Activated CD4-positive, alpha-beta memory T cell treated with anti-CD3 and anti-CD28 coated beads, Interleukin-2, amount 10 ng/mL, durations not matched to agents 7 days and 5 days (primary cell): ENCODE measurements around the gene ZNF821. TPM values are rescaled to one million over a fixed set of nuclear protein-coding genes. Genes with fewer than 3 reads are reported as not detected.

Experiments
- CTCF ChIA-PET: fragments of 350-600 bp; sonication (Branson Sonifier 250); formaldehyde crosslinking; loops from one replicate; lab custom pipeline; 2021; ENCODE audit warnings: antibody characterized with exemption, inconsistent platforms; lab: Charles Lee
- POLR2A ChIA-PET: fragments of 350-600 bp; sonication (Branson Sonifier 250); formaldehyde crosslinking; loops from one replicate; lab custom pipeline; 2021; ENCODE audit warnings: antibody characterized with exemption; lab: Charles Lee
- DNase-seq: peaks from one replicate; pipeline ENCODE4 v3.0.0-alpha.2; 2020
- H3K27ac Mint-ChIP-seq: one replicate; pipeline ENCODE4 v1.8.0; 2021; ENCODE audit warnings: mild to moderate bottlenecking, mixed read lengths
- H3K27me3 Mint-ChIP-seq: one replicate; pipeline ENCODE4 v1.8.0; 2021; ENCODE audit warnings: mixed read lengths
- H3K36me3 Mint-ChIP-seq: one replicate; pipeline ENCODE4 v1.8.0; 2021; ENCODE audit warnings: low read depth, mixed read lengths
- H3K4me1 Mint-ChIP-seq: one replicate; pipeline ENCODE4 v1.8.0; 2021; ENCODE audit warnings: mixed read lengths
- H3K4me3 Mint-ChIP-seq: one replicate; pipeline ENCODE4 v1.8.0; 2021; ENCODE audit warnings: mild to moderate bottlenecking, mixed read lengths
- H3K9me3 Mint-ChIP-seq: one replicate; pipeline ENCODE4 v1.8.0; 2021; ENCODE audit warnings: mixed read lengths
- total RNA-seq, 2 experiments: library from RNA; stranded (reverse); gene quantifications; one replicate each; pipeline ENCODE4 v1.2.3, GENCODE V29; 2021

ZNF821 gene
- total RNA-seq, 2 experiments from 2014 or later = 11.4 to 11.9 TPM

- Mint-ChIP-seq H3K27ac (peak overlapping the region; percentile 97), H3K36me3 (peaks cover 14% of the 10 kb centered on the region), H3K4me1 (peaks cover 33% of the 10 kb centered on the region), H3K4me3 (peak overlapping the region; percentile 99), H3K27me3 (no peaks in the 10 kb centered on the region), H3K9me3 (no peaks in the 10 kb centered on the region)
- ChIA-PET POLR2A (interaction anchor here (0.8 to 7.0 kb wide), 19 partner anchors 13 to 198 kb away, joined by 3 to 111 read pairs (median 4); partner anchors contain the start of genes AP1G1, DHX38, PKD1L3 and TXNL4B), CTCF (interaction anchor here (1.0 to 7.6 kb wide), 5 partner anchors 12 to 331 kb away, joined by 3 to 97 read pairs (median 4); partner anchors contain the start of genes AP1G1 and ZNF821)
- DNase-seq = no peak
Measured at GRCh38 chr16:71895679-71896365, 11.8 kb upstream of the ZNF821 start.

- peak within 1 kb of the TSS; percentile 99 for H3K4me3 Mint-ChIP-seq
- H3K27me3 Mint-ChIP-seq = no peaks in the 10 kb centered on the region
- CTCF ChIA-PET = interaction anchor here (1.0 to 7.6 kb wide), 6 partner anchors 12 to 330 kb away, joined by 3 to 97 read pairs (median 4); partner anchors contain the start of genes AP1G1 and ZNF821
- peak within 1 kb of the TSS; percentile 97 for H3K27ac Mint-ChIP-seq
- peaks cover 11% of the 10 kb centered on the region for H3K36me3 Mint-ChIP-seq
- DNase-seq = peak; percentile 98
- POLR2A ChIA-PET = interaction anchor here (1.0 to 7.0 kb wide), 15 partner anchors 12 to 198 kb away, joined by 3 to 111 read pairs (median 4); partner anchors contain the start of genes AP1G1, DHX38, TXNL4B and ZNF821
- no peaks in the 10 kb centered on the region for H3K9me3 Mint-ChIP-seq
- peaks cover 29% of the 10 kb centered on the region for H3K4me1 Mint-ChIP-seq
Measured at GRCh38 chr16:71894921-71895678, 11.1 kb upstream of the ZNF821 start, which contains the start of gene IST1. Gene IST1 (plus strand): TSS chr16:71895531. CDS start chr16:71915641, 20,110 bp downstream.

- Mint-ChIP-seq H3K36me3 (peaks cover 11% of the 10 kb centered on the region), H3K27ac (peak overlapping the region; percentile 97), H3K4me3 (peak overlapping the region; percentile 99), H3K27me3 (no peaks in the 10 kb centered on the region), H3K4me1 (peaks cover 26% of the 10 kb centered on the region), H3K9me3 (no peaks in the 10 kb centered on the region)
- CTCF ChIA-PET = interaction anchor here (0.8 to 7.6 kb wide), 11 partner anchors 9 to 329 kb away, joined by 3 to 97 read pairs (median 3); partner anchors contain the start of genes AP1G1 and ZNF821
- POLR2A ChIA-PET = interaction anchor here (0.6 to 7.0 kb wide), 12 partner anchors 11 to 329 kb away, joined by 3 to 111 read pairs (median 4); partner anchors contain the start of genes AP1G1 and ZNF821
- DNase-seq = peak; percentile 44
Measured at GRCh38 chr16:71894229-71894920, 10.4 kb upstream of the ZNF821 start.

- CTCF ChIA-PET = interaction anchor here (0.8 to 7.6 kb wide), 10 partner anchors 9 to 329 kb away, joined by 3 to 97 read pairs (median 3); partner anchors contain the start of genes AP1G1 and ZNF821
- Mint-ChIP-seq H3K36me3 (peaks cover 11% of the 10 kb centered on the region), H3K4me1 (peaks cover 22% of the 10 kb centered on the region), H3K9me3 (no peaks in the 10 kb centered on the region), H3K4me3 (peak overlapping the region; percentile 99), H3K27me3 (no peaks in the 10 kb centered on the region), H3K27ac (peak overlapping the region; percentile 97)
- POLR2A ChIA-PET = interaction anchor here (0.6 to 7.0 kb wide), 5 partner anchors 11 to 328 kb away, joined by 3 to 111 read pairs (median 4); partner anchors contain the start of genes AP1G1 and ZNF821
- no peak for DNase-seq
Measured at GRCh38 chr16:71893888-71894228, 9.9 kb upstream of the ZNF821 start.

GRCh38 chr16:71889147-71889546, 5.2 kb upstream of the ZNF821 start:
- ChIA-PET CTCF (interaction anchor here (0.9 kb wide), 1 partner anchor 14 kb away, joined by 5 read pairs; no protein-coding TSS in a partner anchor), POLR2A (interaction anchor here (0.6 to 1.0 kb wide), 2 partner anchors 22 to 81 kb away, joined by 3 to 4 read pairs; partner anchors contain the start of gene AP1G1)
- Mint-ChIP-seq H3K27ac (no peak overlapping the region), H3K4me3 (no peak overlapping the region), H3K9me3 (no peaks in the 10 kb centered on the region), H3K4me1 (peaks cover 19% of the 10 kb centered on the region), H3K27me3 (peaks cover 5% of the 10 kb centered on the region), H3K36me3 (peaks cover 7% of the 10 kb centered on the region)
- DNase-seq = no peak

DNA sequence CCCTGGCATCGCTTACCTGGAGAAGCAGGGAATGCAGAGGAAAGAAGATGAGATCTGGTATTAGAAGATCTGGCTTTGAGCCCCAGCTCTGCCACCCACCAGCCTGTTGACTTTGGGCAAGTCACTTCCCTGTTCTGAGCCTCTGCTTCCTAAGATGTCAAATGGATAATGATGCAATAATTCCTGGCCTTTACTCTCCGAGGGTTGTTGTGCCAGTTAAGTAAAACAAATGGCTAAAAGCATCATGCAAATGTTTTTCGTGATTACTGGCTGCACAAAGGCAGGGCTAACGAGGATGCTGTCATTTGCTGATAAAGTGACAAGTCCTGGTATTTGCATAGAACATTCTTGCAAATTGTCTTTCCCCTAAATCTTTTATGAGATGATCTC, 1.3 kb upstream of the ZNF821 start:
- Mint-ChIP-seq H3K4me1 (peaks cover 40% of the 10 kb centered on the region), H3K9me3 (no peaks in the 10 kb centered on the region), H3K4me3 (peak overlapping the region; percentile 95), H3K27ac (peak overlapping the region; percentile 44), H3K27me3 (peaks cover 5% of the 10 kb centered on the region), H3K36me3 (peaks cover 13% of the 10 kb centered on the region)
- ChIA-PET CTCF (interaction anchor here (1.4 to 6.2 kb wide), 2 partner anchors 9 to 19 kb away, joined by 4 to 97 read pairs; partner anchors contain the start of gene IST1), POLR2A (interaction anchor here (8.4 kb wide), 1 partner anchor 10 kb away, joined by 111 read pairs; the partner anchor contains the start of gene IST1)
- DNase-seq = no peak

DNA sequence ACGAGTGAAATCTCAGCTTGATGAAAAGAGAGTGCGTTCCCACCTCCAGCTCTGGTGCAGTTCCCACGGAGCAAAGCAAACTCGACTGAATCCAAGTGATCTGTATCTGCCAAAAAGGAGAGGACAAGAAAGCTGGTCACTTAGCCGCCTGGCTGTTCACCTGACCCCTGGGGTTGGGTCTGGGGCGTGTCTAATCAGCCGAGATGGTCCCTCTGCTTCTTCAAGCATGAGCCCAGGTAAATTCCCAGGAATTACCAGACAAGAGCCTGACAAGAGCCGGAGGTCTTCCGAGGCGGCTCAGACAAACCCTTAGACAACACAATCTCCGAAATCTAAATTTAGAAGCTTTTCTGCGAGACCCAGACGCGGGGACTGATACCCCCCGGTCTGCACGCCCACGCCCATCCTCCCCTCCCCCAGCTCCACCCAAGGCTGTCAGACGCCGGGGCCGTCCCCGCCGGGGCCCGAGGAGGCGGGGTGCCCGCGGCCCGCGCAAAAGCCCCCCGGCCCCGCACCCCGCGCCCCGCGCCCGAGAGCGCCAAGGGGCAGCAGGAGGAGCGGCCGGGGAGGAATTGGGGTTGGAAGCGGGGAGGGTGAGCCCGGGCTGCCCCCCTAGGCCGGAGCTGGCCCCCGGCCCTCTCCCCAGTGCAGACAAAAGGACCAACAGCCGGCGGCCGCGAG, 674 bp downstream of the ZNF821 start:
- peaks cover 5% of the 10 kb centered on the region for H3K27me3 Mint-ChIP-seq
- ChIA-PET CTCF (interaction anchor here (0.7 to 6.2 kb wide), 26 partner anchors 10 to 318 kb away, joined by 3 to 97 read pairs (median 5); partner anchors contain the start of genes AP1G1 and IST1), POLR2A (interaction anchor here (0.7 to 8.4 kb wide), 21 partner anchors 9 to 1359 kb away, joined by 3 to 111 read pairs (median 6); partner anchors contain the start of genes AP1G1 and IST1)
- peak overlapping the region; percentile 62 for H3K27ac Mint-ChIP-seq
- peak overlapping the region; percentile 73 for H3K4me3 Mint-ChIP-seq
- H3K9me3 Mint-ChIP-seq = no peaks in the 10 kb centered on the region
- peaks cover 29% of the 10 kb centered on the region for H3K36me3 Mint-ChIP-seq
- peaks cover 45% of the 10 kb centered on the region for H3K4me1 Mint-ChIP-seq
- peak; percentile 35 for DNase-seq

GRCh38 chr16:71882505-71883167, 1.3 kb downstream of the ZNF821 start:
- Mint-ChIP-seq H3K36me3 (peaks cover 29% of the 10 kb centered on the region), H3K4me1 (peaks cover 45% of the 10 kb centered on the region), H3K27me3 (peaks cover 5% of the 10 kb centered on the region), H3K4me3 (peak overlapping the region; percentile 73), H3K27ac (peak overlapping the region; percentile 62), H3K9me3 (no peaks in the 10 kb centered on the region)
- ChIA-PET CTCF (interaction anchor here (0.7 to 6.2 kb wide), 31 partner anchors 10 to 317 kb away, joined by 3 to 97 read pairs (median 5); partner anchors contain the start of genes AP1G1 and IST1), POLR2A (interaction anchor here (0.6 to 8.4 kb wide), 17 partner anchors 11 to 318 kb away, joined by 3 to 111 read pairs (median 6); partner anchors contain the start of genes AP1G1 and IST1)
- peak; percentile 82 for DNase-seq

- DNase-seq = no peak
- Mint-ChIP-seq H3K4me1 (peaks cover 41% of the 10 kb centered on the region), H3K9me3 (no peaks in the 10 kb centered on the region), H3K27ac (no peak overlapping the region), H3K4me3 (no peak overlapping the region), H3K27me3 (peaks cover 2% of the 10 kb centered on the region), H3K36me3 (peaks cover 35% of the 10 kb centered on the region)
- ChIA-PET CTCF (interaction anchor here (0.8 to 6.2 kb wide), 3 partner anchors 8 to 14 kb away, joined by 4 to 97 read pairs (median 6); partner anchors contain the start of gene IST1), POLR2A (interaction anchor here (1.3 to 8.4 kb wide), 3 partner anchors 15 to 104 kb away, joined by 3 to 111 read pairs (median 89); partner anchors contain the start of genes AP1G1 and IST1)
Measured at GRCh38 chr16:71880176-71880575, 3.8 kb downstream of the ZNF821 start.

- no peak overlapping the region for H3K4me3 Mint-ChIP-seq
- ChIA-PET CTCF (interaction anchor here (1.0 kb wide), 1 partner anchor 53 kb away, joined by 3 read pairs; no protein-coding TSS in a partner anchor), POLR2A (interaction anchor here (8.4 kb wide), 1 partner anchor 16 kb away, joined by 111 read pairs; the partner anchor contains the start of gene IST1)
Measured at GRCh38 chr16:71878911-71879310, 5.1 kb downstream of the ZNF821 start.

More at GRCh38 chr16:71878911-71879310, 5.1 kb downstream of the ZNF821 start:
- Mint-ChIP-seq H3K9me3 (no peaks in the 10 kb centered on the region), H3K27me3 (no peaks in the 10 kb centered on the region), H3K27ac (no peak overlapping the region), H3K36me3 (peaks cover 29% of the 10 kb centered on the region), H3K4me1 (peaks cover 34% of the 10 kb centered on the region)
- DNase-seq = no peak
